H1 (cell line): Measurements from ENCODE around the gene FOXL1. TPM values are rescaled to one million over a fixed set of nuclear protein-coding genes. Genes with fewer than 3 reads are reported as not detected.
A peak's percentile ranks its signal among the peaks of the same experiment; 100 is the strongest.

Experiments used
- CTCF ChIA-PET: fragments of 300-600 bp; sonication (Branson Sonifier 250); formaldehyde crosslinking; loops from one replicate; lab custom pipeline; 2021; ENCODE audit not compliant: partially characterized antibody; lab: Charles Lee
- POLR2A ChIA-PET: fragments of 300-600 bp; sonication (Branson Sonifier 250); formaldehyde crosslinking; loops from one replicate; lab custom pipeline; 2021; ENCODE audit warnings: inconsistent platforms; ENCODE audit not compliant: partially characterized antibody; lab: Charles Lee
- DNase-seq, 2 experiments: peaks; one replicate each; pipeline versions ENCODE4 v3.0.0 to v3.0.0-alpha.2; 2010 to 2022; ENCODE audit warnings: low spot score in 2 of 2, low read depth in 1 of 2, mixed read lengths in 1 of 2
- FAIRE-seq: peaks from 2 replicates; lab custom pipeline; 2011; peaks lifted over from hg19 to GRCh38; lab: Jason Lieb, UNC
- H2AFZ ChIP-seq: 2 replicates; pipeline ENCODE4 v1.8.1; 2012; ENCODE audit warnings: low read length, inconsistent platforms
- H2AK5ac ChIP-seq: 2 replicates; pipeline ENCODE4 v1.6.1; 2013; ENCODE audit warnings: low read depth, low read length
- H2BK120ac ChIP-seq: replicated peaks from 2 replicates; pipeline ENCODE3; 2013; ENCODE audit warnings: low read depth, low read length, inconsistent platforms
- H2BK12ac ChIP-seq: 2 replicates; pipeline ENCODE4 v1.6.1; 2013; ENCODE audit warnings: low read depth, low read length
- H2BK15ac ChIP-seq: 2 replicates; pipeline ENCODE4 v1.6.1; 2013; ENCODE audit warnings: low read length
- H2BK20ac ChIP-seq: 2 replicates; pipeline ENCODE4 v1.6.1; 2013; ENCODE audit warnings: low read length
- H2BK5ac ChIP-seq: 2 replicates; pipeline ENCODE4 v1.6.1; 2013; ENCODE audit warnings: low read depth, low read length
- H3K14ac ChIP-seq: 2 replicates; pipeline ENCODE4 v1.6.1; 2013; ENCODE audit warnings: inconsistent platforms; ENCODE audit not compliant: insufficient read length
- H3K18ac ChIP-seq: 2 replicates; pipeline ENCODE4 v1.6.1; 2013; ENCODE audit warnings: low read length; ENCODE audit errors: extremely low read depth
- H3K23ac ChIP-seq: 2 replicates; pipeline ENCODE4 v1.6.1; 2013; ENCODE audit warnings: inconsistent platforms; ENCODE audit not compliant: insufficient read length
- H3K23me2 ChIP-seq: 2 replicates; pipeline ENCODE4 v1.6.1; 2013; ENCODE audit warnings: low read depth, low read length
- H3K27ac ChIP-seq: 2 replicates; pipeline ENCODE4 v1.6.1; 2011; ENCODE audit warnings: low read depth, low read length, inconsistent platforms
- H3K27me3 ChIP-seq, 4 experiments: replicated peaks in 1 of 4; 1 replicate in 1 of 4; 2 replicates in 3 of 4; pipeline versions ENCODE4 v1.6.1 to v1.8.1; 2011 to 2013; ENCODE audit warnings: low read length in 3 of 4, mild to moderate bottlenecking in 3 of 4, inconsistent platforms in 2 of 4, mixed read lengths in 2 of 4, moderate library complexity in 1 of 4; ENCODE audit not compliant: control insufficient read depth in 3 of 4, insufficient read depth in 3 of 4; ENCODE audit errors: extremely low read depth in 1 of 4
- H3K36me3 ChIP-seq, 4 experiments: 2 replicates each; pipeline versions ENCODE4 v1.6.1 to v1.8.1; 2011 to 2013; ENCODE audit warnings: mild to moderate bottlenecking in 4 of 4, low read length in 3 of 4, moderate library complexity in 2 of 4, control low read depth in 1 of 4, inconsistent platforms in 1 of 4; ENCODE audit not compliant: insufficient read depth in 4 of 4, control insufficient read depth in 2 of 4
- H3K4ac ChIP-seq: replicated peaks from 2 replicates; pipeline ENCODE3; 2013; ENCODE audit warnings: low read length, low read depth, mixed read lengths, inconsistent platforms; ENCODE audit not compliant: insufficient read length
- H3K4me1 ChIP-seq, 4 experiments: replicated peaks in 1 of 4; 1 replicate in 1 of 4; 2 replicates in 3 of 4; pipeline versions ENCODE4 v1.6.1 to v1.8.1; 2011 to 2013; ENCODE audit warnings: low read length in 3 of 4, inconsistent platforms in 2 of 4, mixed read lengths in 1 of 4; ENCODE audit not compliant: insufficient read depth in 4 of 4, control insufficient read depth in 3 of 4
- H3K4me2 ChIP-seq, 2 experiments: 2 replicates each; pipeline versions ENCODE4 v1.6.1 to v1.8.1; 2011 to 2013; ENCODE audit warnings: low read depth in 2 of 2, low read length in 2 of 2, control low read depth in 1 of 2, inconsistent platforms in 1 of 2, mild to moderate bottlenecking in 1 of 2; ENCODE audit not compliant: insufficient read depth in 1 of 2
- H3K4me3 ChIP-seq, 4 experiments: fragments of 200-600, 300-600 bp in 1 of 4; sonication (generic), shearing (Covaris generic), sonication (Bioruptor Twin) in 1 of 4; 2 replicates each; pipeline versions ENCODE4 v1.5.1 to v1.8.1; 2011 to 2016; ENCODE audit warnings: low read length in 4 of 4, low read depth in 3 of 4, control low read depth in 2 of 4, inconsistent platforms in 2 of 4, mild to moderate bottlenecking in 2 of 4, mixed read lengths in 1 of 4, moderate library complexity in 1 of 4; ENCODE audit not compliant: insufficient read depth in 2 of 4; ENCODE audit errors: extremely low read depth in 1 of 4
- H3K56ac ChIP-seq: replicated peaks from 2 replicates; pipeline ENCODE3; 2013; ENCODE audit warnings: low read depth, mild to moderate bottlenecking, mixed read lengths, low read length, inconsistent platforms; ENCODE audit not compliant: insufficient read length
- H3K79me1 ChIP-seq: 2 replicates; pipeline ENCODE4 v1.6.1; 2013; ENCODE audit warnings: low read depth, low read length, control low read depth
- H3K79me2 ChIP-seq, 2 experiments: 2 replicates each; pipeline versions ENCODE4 v1.6.1 to v1.8.1; 2012 to 2013; ENCODE audit warnings: low read length in 2 of 2, mild to moderate bottlenecking in 2 of 2, inconsistent platforms in 1 of 2; ENCODE audit not compliant: insufficient read depth in 2 of 2, control insufficient read depth in 1 of 2
- H3K9ac ChIP-seq, 4 experiments: replicated peaks in 1 of 4; 1 replicate in 1 of 4; 2 replicates in 3 of 4; pipeline versions ENCODE4 v1.6.1 to v1.8.1; 2011 to 2013; ENCODE audit warnings: low read depth in 3 of 4, low read length in 3 of 4, control low read depth in 2 of 4, mild to moderate bottlenecking in 2 of 4, moderate library complexity in 2 of 4, inconsistent platforms in 1 of 4; ENCODE audit errors: extremely low read depth in 1 of 4
- H3K9me3 ChIP-seq, 2 experiments: 2 replicates each; pipeline versions ENCODE4 v1.6.1 to v1.8.1; 2012 to 2013; ENCODE audit warnings: mild to moderate bottlenecking in 2 of 2, moderate library complexity in 2 of 2, control low read depth in 1 of 2, inconsistent platforms in 1 of 2, low read depth in 1 of 2, low read length in 1 of 2, mixed read lengths in 1 of 2; ENCODE audit not compliant: insufficient read depth in 2 of 2
- H4K20me1 ChIP-seq, 2 experiments: replicated peaks in 1 of 2; 2 replicates each; pipeline versions ENCODE3 to v1.8.1; 2011 to 2013; ENCODE audit warnings: inconsistent platforms in 2 of 2, low read length in 2 of 2, mild to moderate bottlenecking in 1 of 2; ENCODE audit not compliant: insufficient read depth in 2 of 2, control insufficient read depth in 1 of 2
- H4K5ac ChIP-seq: 2 replicates; pipeline ENCODE4 v1.6.1; 2013; ENCODE audit warnings: low read length, low read depth, mixed read lengths, inconsistent platforms; ENCODE audit not compliant: insufficient read length
- H4K8ac ChIP-seq: 2 replicates; pipeline ENCODE4 v1.8.0; 2013; ENCODE audit warnings: mild to moderate bottlenecking, moderate library complexity, low read length, inconsistent platforms; ENCODE audit not compliant: insufficient read depth; ENCODE audit errors: extremely low read depth
- H4K91ac ChIP-seq: replicated peaks from 2 replicates; pipeline ENCODE3; 2013; ENCODE audit warnings: low read length, mixed read lengths, inconsistent platforms; ENCODE audit not compliant: insufficient read length
- BCL11A ChIP-seq, 2 experiments: IDR thresholded peaks; one replicate each; pipeline ENCODE4 v1.6.1; 2011; ENCODE audit warnings: low read depth in 2 of 2, low read length in 2 of 2, mild to moderate bottlenecking in 2 of 2
- EZH2 ChIP-seq: fragments of 200-600 bp; sonication (generic); IDR thresholded peaks from 2 replicates; pipeline ENCODE4 v1.7.1; 2012; ENCODE audit warnings: low read depth, mild to moderate bottlenecking, moderate library complexity, low read length, inconsistent platforms; ENCODE audit not compliant: severe bottlenecking
- KDM4A ChIP-seq: IDR thresholded peaks from one replicate; pipeline ENCODE4 v1.7.1; 2012; ENCODE audit warnings: low read depth, mild to moderate bottlenecking, moderate library complexity, low read length, inconsistent platforms; ENCODE audit not compliant: severe bottlenecking
- PHF8 ChIP-seq: fragments of 200-600 bp; sonication (generic); conservative IDR thresholded peaks from 2 replicates; pipeline ENCODE4 v1.7.1; 2012; ENCODE audit warnings: low read depth, mild to moderate bottlenecking, inconsistent platforms, low read length, moderate library complexity
- SUZ12 ChIP-seq: fragments of 200-600 bp; sonication (generic); IDR thresholded peaks from 2 replicates; pipeline ENCODE4 v1.6.1; 2012; ENCODE audit warnings: mild to moderate bottlenecking, inconsistent platforms, low read length, moderate library complexity, mixed read lengths
- TBP ChIP-seq: IDR thresholded peaks from 2 replicates; pipeline ENCODE4 v1.6.1; 2011; ENCODE audit warnings: low read depth, low read length, improper control_type of control experiment
- WGBS, 2 experiments: shearing (Covaris generic) in 1 of 2; methylation state at CpG; one replicate each; pipeline versions ENCODE4 v1.1.6 to v1.1.7; 2013 to 2015; ENCODE audit warnings: low lambda C conversion rate in 2 of 2, mixed read lengths in 2 of 2, inconsistent platforms in 1 of 2, low coverage in 1 of 2, missing lambda C conversion rate in 1 of 2; ENCODE audit not compliant: insufficient replicate concordance in 2 of 2, insufficient coverage in 1 of 2, insufficient read length in 1 of 2; ENCODE audit errors: extremely low coverage in 1 of 2, missing lambda C conversion rate in 1 of 2; 5-methylcytosine and 5-hydroxymethylcytosine counted together
- polyA plus RNA-seq, 7 experiments: library from polyadenylated mRNA; depleted of rRNA in 3 of 7; stranded (reverse) in 5 of 7; unstranded in 2 of 7; fragments of >200 nt in 5 of 7; fragments of 200-250 nt in 2 of 7; gene quantifications; 1 replicate in 5 of 7; 2 replicates in 1 of 7; 4 replicates in 1 of 7; pipeline versions ENCODE4 v1.2.1 to v1.2.3, GENCODE V29; 2011 to 2013; ENCODE audit warnings: missing spikeins in 2 of 7, mixed read lengths in 2 of 7
- total RNA-seq: library from RNA; stranded (reverse); fragmentation: NEBNext Ultra II Directional; extraction: Animal tissue kit (Norgen Biotek cat#: 25700); gene quantifications from 2 replicates; pipeline ENCODE4 v1.2.1, GENCODE V29; 2021

FOXL1 gene
- total and polyA plus RNA-seq, 2 of the 8 experiments (the other 6 are each of a cell fraction or from before 2014, with no cell fraction given) = 0.03 TPM; not detected in 1

DNA sequence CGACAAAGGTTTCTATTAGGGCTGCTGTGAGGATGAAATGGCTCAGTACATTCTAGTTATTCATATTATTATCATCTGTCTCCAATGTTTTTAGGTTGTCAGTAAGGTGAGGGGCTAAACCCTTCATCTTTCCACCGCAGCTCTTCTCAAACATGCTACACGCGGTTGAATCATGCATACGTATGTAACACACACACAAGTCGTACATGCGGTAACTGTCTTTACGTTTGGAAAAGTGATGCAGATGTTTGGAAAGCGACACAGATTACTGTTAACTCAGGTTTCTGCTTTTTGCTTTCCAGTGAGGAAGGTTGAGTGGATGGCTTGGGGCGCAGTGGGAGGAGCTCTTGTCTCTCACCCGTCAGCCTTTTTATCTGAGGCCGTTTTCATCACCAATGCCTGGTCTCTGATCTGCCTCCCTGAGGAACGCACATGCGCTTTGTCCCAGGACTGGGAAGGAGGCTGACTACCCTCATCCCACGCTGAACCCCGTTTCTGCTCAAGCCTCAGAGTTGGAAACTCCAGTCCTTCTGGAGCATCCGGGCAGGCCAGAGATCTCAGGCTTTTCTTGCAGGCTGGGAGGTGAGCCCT lies 3.2 kb upstream of the FOXL1 start:
- no peaks in the 10 kb centered on the region for H3K79me1 ChIP-seq
- H3K18ac ChIP-seq = peak overlapping the region; percentile 15
- no peak overlapping the region for H2AFZ ChIP-seq
- no peak overlapping the region; the same call in 1 of the 2 replicates for H2BK12ac ChIP-seq
- no peak overlapping the region for H2BK20ac ChIP-seq
- peaks cover 15 to 20% of the 10 kb centered on the region in 2 experiments for H4K20me1 ChIP-seq
- no peak overlapping the region for H3K9ac ChIP-seq
- H3K9me3 ChIP-seq = no peaks in the 10 kb centered on the region
- no peaks in the 10 kb centered on the region for H3K79me2 ChIP-seq
- peaks cover 11% of the 10 kb centered on the region; the same call in 1 of the 2 replicates for H3K23me2 ChIP-seq
- H2AK5ac ChIP-seq = peak overlapping the region; percentile 68; the same call in 1 of the 2 replicates
- H2BK5ac ChIP-seq = no peak overlapping the region; the same call in 1 of the 2 replicates
- FAIRE-seq = no peak
- peaks cover 14 to 61% (median 34%) of the 10 kb centered on the region in 4 experiments for H3K4me1 ChIP-seq
- peak overlapping the region; percentile 2 for H3K4ac ChIP-seq
- H3K56ac ChIP-seq = peak overlapping the region; percentile 12
- H3K36me3 ChIP-seq = peaks cover 0 to 10% (median 0%) of the 10 kb centered on the region in 4 experiments; a peak in 1 of 8 replicates
- no peak overlapping the region for H3K23ac ChIP-seq
- peaks cover 90 to 100% (median 97%) of the 10 kb centered on the region in 4 experiments for H3K27me3 ChIP-seq
- H4K91ac ChIP-seq = peak overlapping the region; percentile 36
- H4K8ac ChIP-seq = no peak overlapping the region
- CTCF ChIA-PET = interaction anchor here (0.9 to 3.1 kb wide), 12 partner anchors 10 to 598 kb away, joined by 3 to 18 read pairs (median 4); no protein-coding TSS in a partner anchor
- POLR2A ChIA-PET = interaction anchor here (1.5 kb wide), 1 partner anchor 61 kb away, joined by 3 read pairs; no protein-coding TSS in a partner anchor
- H3K4me3 ChIP-seq = peak overlapping the region; percentile 15 to 66 (median 32); a peak in 6 of 8 replicates
- H4K5ac ChIP-seq = no peak overlapping the region
- H3K14ac ChIP-seq = no peak overlapping the region
- peak overlapping the region; percentile 83 to 95 for H3K4me2 ChIP-seq
- WGBS, 2 experiments = 23% methylated on average over 17 of the region's 17 CpGs; no CpG with 5 or more reads in 1 of the 2 experiments
- no peak overlapping the region for H2BK15ac ChIP-seq
- no peak for TF ChIP-seq BCL11A (IDR thresholded peaks at IDR 0.05; ENCODE audit: low read depth in 2 of 2, low read length in 2 of 2)
- no peak for TF ChIP-seq TBP
- peak; percentile 0 for TF ChIP-seq KDM4A
- no peak for TF ChIP-seq PHF8
- TF ChIP-seq EZH2 = peak; percentile 61
- peak; percentile 74 for TF ChIP-seq SUZ12
- no peak overlapping the region for H3K27ac ChIP-seq
- H2BK120ac ChIP-seq = no peak overlapping the region
- DNase-seq = no peak
